B cell (primary cell): Measurements from ENCODE around the gene HBS1L. TPM values are rescaled to one million over a fixed set of nuclear protein-coding genes. Genes with fewer than 3 reads are reported as not detected.

ENCODE experiments used
- ATAC-seq: fragments of 200-7000 bp; cut with Tn5 transposase; one replicate; pipeline ENCODE4 v1.10.0; 2021; ENCODE audit warnings: low read depth, mild to moderate bottlenecking, moderate number of reproducible peaks, moderate library complexity
- CTCF ChIA-PET: fragments of 350-600 bp; sonication (Branson Sonifier 250); formaldehyde crosslinking; loops from one replicate; lab custom pipeline; 2021; ENCODE audit warnings: antibody characterized with exemption, inconsistent platforms; lab: Charles Lee
- POLR2A ChIA-PET: fragments of 350-600 bp; sonication (Branson Sonifier 250); formaldehyde crosslinking; loops from one replicate; lab custom pipeline; 2021; ENCODE audit warnings: antibody characterized with exemption; lab: Charles Lee
- DNase-seq: peaks from one replicate; pipeline ENCODE4 v3.0.0; 2013
- H2AFZ ChIP-seq: 2 replicates; pipeline ENCODE4 v1.6.1; 2012; ENCODE audit warnings: mild to moderate bottlenecking, low read depth, low read length; ENCODE audit not compliant: insufficient read depth, poor library complexity, severe bottlenecking
- H3K27ac ChIP-seq, 2 donors: 1 replicate in 1 of 2; 2 replicates in 1 of 2; pipeline ENCODE4 v1.5.1; 2012 to 2013; ENCODE audit warnings: low read length in 2 of 2, mild to moderate bottlenecking in 2 of 2, moderate library complexity in 1 of 2
- H3K27me3 ChIP-seq, 4 experiments: fragments of 200-600 bp in 1 of 4; sonication (generic) in 1 of 4; replicated peaks in 1 of 4; 1 replicate in 2 of 4; 2 replicates in 2 of 4; pipeline versions ENCODE4 v1.6.1 to v1.7.0; 2013 to 2016; ENCODE audit warnings: low read length in 3 of 4, mild to moderate bottlenecking in 2 of 4, mixed read lengths in 1 of 4, moderate library complexity in 1 of 4; ENCODE audit not compliant: insufficient read depth in 4 of 4, control insufficient read depth in 3 of 4; ENCODE audit errors: control extremely low read depth in 1 of 4
- H3K36me3 ChIP-seq, 2 experiments: replicated peaks in 1 of 2; 1 replicate in 1 of 2; 2 replicates in 1 of 2; pipeline versions ENCODE4 v1.6.1 to v1.7.1; 2013; ENCODE audit warnings: low read length in 1 of 2; ENCODE audit not compliant: insufficient read depth in 2 of 2, control insufficient read depth in 1 of 2; ENCODE audit errors: control extremely low read depth in 1 of 2, extremely low read depth in 1 of 2
- H3K4me1 ChIP-seq, 2 donors: fragments of 200-600 bp in 1 of 2; sonication (generic) in 1 of 2; 1 replicate in 1 of 2; 2 replicates in 1 of 2; pipeline versions ENCODE4 v1.5.1 to v1.6.1; 2013 to 2017; ENCODE audit warnings: low read length in 2 of 2; ENCODE audit not compliant: control insufficient read depth in 2 of 2, insufficient read depth in 2 of 2
- H3K4me2 ChIP-seq: replicated peaks from 2 replicates; pipeline ENCODE3; 2012; ENCODE audit warnings: mild to moderate bottlenecking, low read depth, low read length; ENCODE audit not compliant: poor library complexity, severe bottlenecking
- H3K4me3 ChIP-seq, 5 experiments: fragments of 200-600 bp in 1 of 5; sonication (generic) in 1 of 5; 1 replicate in 3 of 5; 2 replicates in 2 of 5; pipeline versions ENCODE4 v1.5.1 to v1.7.0; 2011 to 2016; ENCODE audit warnings: low read length in 4 of 5, mild to moderate bottlenecking in 4 of 5, low read depth in 2 of 5, control low read depth in 1 of 5, moderate library complexity in 1 of 5; ENCODE audit not compliant: insufficient read depth in 1 of 5; ENCODE audit errors: control extremely low read depth in 1 of 5, extremely low read depth in 1 of 5
- H3K79me2 ChIP-seq: fragments of 200-600 bp; sonication (generic); one replicate; pipeline ENCODE4 v1.6.0; 2016; ENCODE audit warnings: low read length; ENCODE audit not compliant: control insufficient read depth, insufficient read depth
- H3K9ac ChIP-seq: fragments of 200-600 bp; sonication (generic); 2 replicates; pipeline ENCODE4 v1.6.1; 2017; ENCODE audit warnings: mild to moderate bottlenecking, low read length, moderate library complexity
- H3K9me3 ChIP-seq, 3 donors: one replicate each; pipeline versions ENCODE4 v1.6.1 to v1.7.1; 2013; ENCODE audit warnings: low read length in 2 of 3; ENCODE audit not compliant: control insufficient read depth in 2 of 3, insufficient read depth in 1 of 3; ENCODE audit errors: control extremely low read depth in 1 of 3
- H4K20me1 ChIP-seq: 2 replicates; pipeline ENCODE4 v1.6.0; 2012; ENCODE audit warnings: mild to moderate bottlenecking, low read length; ENCODE audit not compliant: insufficient read depth, control insufficient read depth, poor library complexity, severe bottlenecking
- H3K27ac Mint-ChIP-seq: one replicate; pipeline ENCODE4 v1.8.0; 2021; ENCODE audit warnings: mixed read lengths
- H3K27me3 Mint-ChIP-seq: one replicate; pipeline ENCODE4 v1.8.0; 2021; ENCODE audit warnings: mixed read lengths
- H3K4me1 Mint-ChIP-seq: one replicate; pipeline ENCODE4 v1.8.0; 2021; ENCODE audit warnings: mixed read lengths
- H3K4me3 Mint-ChIP-seq: one replicate; pipeline ENCODE4 v1.8.0; 2021; ENCODE audit warnings: mixed read lengths
- H3K9me3 Mint-ChIP-seq: one replicate; pipeline ENCODE4 v1.8.0; 2022; ENCODE audit warnings: mixed read lengths; ENCODE audit not compliant: insufficient read depth
- CTCF ChIP-seq: fragments of 200-600 bp; IDR thresholded peaks from one replicate; pipeline ENCODE4 v1.8.0; 2022; ENCODE audit warnings: antibody characterized with exemption, mild to moderate bottlenecking
- EZH2 ChIP-seq: IDR thresholded peaks from 2 replicates; pipeline ENCODE4 v1.6.1; 2012; ENCODE audit warnings: borderline replicate concordance, low read depth, mild to moderate bottlenecking, moderate library complexity, low read length; ENCODE audit not compliant: insufficient read depth, poor library complexity, severe bottlenecking
- WGBS: methylation state at CpG from one replicate; pipeline ENCODE4 v1.1.5; 2013; ENCODE audit warnings: missing lambda C conversion rate; ENCODE audit not compliant: insufficient coverage; 5-methylcytosine and 5-hydroxymethylcytosine counted together
- intact Hi-C: fragments of 100-400 bp; cut with micrococcal nuclease; formaldehyde crosslinking; loops from one replicate; pipeline ENCODE4 v1.10.0; 2022
- polyA plus RNA-seq: library from polyadenylated mRNA; depleted of rRNA; stranded (reverse); fragments of >200 nt; gene quantifications from 2 replicates; pipeline ENCODE4 v1.2.3, GENCODE V29; 2012
- total RNA-seq, 2 donors: library from RNA; stranded (reverse); fragments of 120-200 nt in 1 of 2; gene quantifications; 1 replicate in 1 of 2; 2 replicates in 1 of 2; pipeline versions ENCODE4 v1.2.3 to v1.2.4, GENCODE V29; 2013 to 2022

The HBS1L gene
- total and polyA plus RNA-seq, 2 donors (not counting 1 experiment from before 2014, with no cell fraction given), result 10.3 to 58.2 TPM

- no CpG with 5 or more reads among the region's 1 CpG for WGBS
- ATAC-seq (no peak), DNase-seq (no peak)
- Histone ChIP-seq H3K4me2 (no peak overlapping the region), H3K9ac (no peak overlapping the region), H3K4me1 (no peaks in the 10 kb centered on the region), H3K4me3 (no peak overlapping the region), H3K27ac (no peak overlapping the region), H3K36me3 (peaks cover 11 to 44% of the 10 kb centered on the region in 2 experiments), H2AFZ (no peak overlapping the region), H4K20me1 (no peaks in the 10 kb centered on the region), H3K9me3 (no peaks in the 10 kb centered on the region), H3K79me2 (no peaks in the 10 kb centered on the region), H3K27me3 (no peaks in the 10 kb centered on the region)
- H3K27ac Mint-ChIP-seq, result no peak overlapping the region
- H3K4me3 Mint-ChIP-seq, result no peak overlapping the region
- TF ChIP-seq EZH2 (no peak), CTCF (no peak)
- H3K4me1 Mint-ChIP-seq, result peaks cover 6% of the 10 kb centered on the region
- H3K9me3 Mint-ChIP-seq, result no peaks in the 10 kb centered on the region
- ChIA-PET POLR2A (interaction anchor here (0.6 kb wide), 2 partner anchors 12 to 284 kb away, joined by 5 to 7 read pairs; no protein-coding TSS in a partner anchor), CTCF (no interaction called here)
- intact Hi-C loops, result no loop called here
- no peaks in the 10 kb centered on the region for H3K27me3 Mint-ChIP-seq
These were observed 73.8 kb downstream of the HBS1L start for GRCh38 chr6:134980846-134981245.

- DNase-seq (no peak), ATAC-seq (no peak)
- Histone ChIP-seq H4K20me1 (no peaks in the 10 kb centered on the region), H3K9ac (no peak overlapping the region), H3K27ac (no peak overlapping the region), H2AFZ (no peak overlapping the region), H3K36me3 (peaks cover 12 to 35% of the 10 kb centered on the region in 2 experiments), H3K9me3 (no peaks in the 10 kb centered on the region), H3K4me3 (no peak overlapping the region), H3K4me2 (no peak overlapping the region), H3K27me3 (no peaks in the 10 kb centered on the region), H3K4me1 (no peaks in the 10 kb centered on the region), H3K79me2 (no peaks in the 10 kb centered on the region)
- CTCF ChIA-PET, result no interaction called here
- Mint-ChIP-seq H3K27me3 (no peaks in the 10 kb centered on the region), H3K4me3 (no peak overlapping the region), H3K9me3 (no peaks in the 10 kb centered on the region), H3K27ac (no peak overlapping the region), H3K4me1 (peaks cover 6% of the 10 kb centered on the region)
- intact Hi-C loops, result no loop called here
- no peak for TF ChIP-seq EZH2
- TF ChIP-seq CTCF, result no peak
- POLR2A ChIA-PET, result no interaction called here
- WGBS, result 39% methylated on average over 3 of the region's 6 CpGs
These were observed 75.5 kb downstream of the HBS1L start for GRCh38 chr6:134979142-134979541.
